Neuronal stem cell (in vitro differentiated cells): Measurements from ENCODE around the gene SMCO3.

Experiments
- DNase-seq: peaks from one replicate; pipeline ENCODE4 v3.0.0-alpha.2; 2013; ENCODE audit warnings: low spot score
- H2AFZ ChIP-seq: one replicate; pipeline ENCODE4 v1.6.1; 2013; ENCODE audit warnings: mild to moderate bottlenecking, low read length, inconsistent platforms
- H2AK5ac ChIP-seq: 2 replicates; pipeline ENCODE4 v1.6.1; 2013; ENCODE audit warnings: low read depth, mild to moderate bottlenecking, inconsistent platforms, low read length, moderate library complexity, mixed read lengths
- H2BK120ac ChIP-seq: 2 replicates; pipeline ENCODE4 v1.6.1; 2013; ENCODE audit warnings: low read depth, mild to moderate bottlenecking, inconsistent platforms, low read length, moderate library complexity, mixed read lengths
- H2BK12ac ChIP-seq: one replicate; pipeline ENCODE4 v1.6.1; 2013; ENCODE audit warnings: low read length, inconsistent platforms
- H2BK15ac ChIP-seq: 2 replicates; pipeline ENCODE4 v1.6.1; 2013; ENCODE audit warnings: mild to moderate bottlenecking, low read length, inconsistent platforms, mixed read lengths
- H2BK5ac ChIP-seq: one replicate; pipeline ENCODE4 v1.6.1; 2013; ENCODE audit warnings: inconsistent platforms, mild to moderate bottlenecking, low read length, moderate library complexity
- H3K14ac ChIP-seq: one replicate; pipeline ENCODE4 v1.6.1; 2013; ENCODE audit warnings: low read length, inconsistent platforms
- H3K18ac ChIP-seq: 2 replicates; pipeline ENCODE4 v1.6.1; 2013; ENCODE audit warnings: low read length, inconsistent platforms
- H3K23ac ChIP-seq: 2 replicates; pipeline ENCODE4 v1.6.1; 2013; ENCODE audit warnings: low read depth, mild to moderate bottlenecking, mixed read lengths, low read length, inconsistent platforms; ENCODE audit not compliant: poor library complexity
- H3K27ac ChIP-seq: replicated peaks from 3 replicates; pipeline ENCODE4 v1.5.1; 2013; ENCODE audit warnings: low read length, inconsistent platforms
- H3K27me3 ChIP-seq, 3 experiments: 2 replicates each; pipeline ENCODE4 v1.6.1; 2013; ENCODE audit warnings: low read length in 3 of 3, mild to moderate bottlenecking in 2 of 3, inconsistent platforms in 1 of 3, low read depth in 1 of 3, mixed read lengths in 1 of 3, moderate library complexity in 1 of 3; ENCODE audit not compliant: control insufficient read depth in 3 of 3, insufficient read depth in 3 of 3
- H3K36me3 ChIP-seq, 2 donors: replicated peaks in 1 of 2; 2 replicates each; pipeline ENCODE4 v1.6.1; 2013; ENCODE audit warnings: low read length in 2 of 2; ENCODE audit not compliant: control insufficient read depth in 2 of 2, insufficient read depth in 2 of 2
- H3K4ac ChIP-seq: 2 replicates; pipeline ENCODE4 v1.6.1; 2013; ENCODE audit warnings: inconsistent platforms, mild to moderate bottlenecking, low read length, moderate library complexity
- H3K4me1 ChIP-seq, 2 donors: 1 replicate in 1 of 2; 2 replicates in 1 of 2; pipeline ENCODE4 v1.6.1; 2013; ENCODE audit warnings: low read length in 2 of 2, low read depth in 1 of 2; ENCODE audit not compliant: control insufficient read depth in 2 of 2, insufficient read depth in 1 of 2
- H3K4me2 ChIP-seq: one replicate; pipeline ENCODE4 v1.6.1; 2013; ENCODE audit warnings: mild to moderate bottlenecking, low read length, inconsistent platforms; ENCODE audit not compliant: insufficient read depth, poor library complexity, severe bottlenecking
- H3K4me3 ChIP-seq, 2 donors: 2 replicates each; pipeline ENCODE4 v1.5.1; 2013; ENCODE audit warnings: low read length in 2 of 2, mild to moderate bottlenecking in 2 of 2, inconsistent platforms in 1 of 2, moderate library complexity in 1 of 2
- H3K79me1 ChIP-seq: one replicate; pipeline ENCODE4 v1.6.1; 2013; ENCODE audit warnings: low read depth, mild to moderate bottlenecking, inconsistent platforms, low read length, moderate library complexity
- H3K9ac ChIP-seq: one replicate; pipeline ENCODE4 v1.6.1; 2013; ENCODE audit warnings: mild to moderate bottlenecking, low read depth, low read length, inconsistent platforms; ENCODE audit not compliant: poor library complexity
- H3K9me3 ChIP-seq, 2 donors: replicated peaks in 1 of 2; 2 replicates each; pipeline versions ENCODE3 to v1.6.1; 2013; ENCODE audit warnings: low read length in 2 of 2, mild to moderate bottlenecking in 2 of 2, inconsistent platforms in 1 of 2, low read depth in 1 of 2, mixed read lengths in 1 of 2, moderate library complexity in 1 of 2; ENCODE audit not compliant: control insufficient read depth in 2 of 2, insufficient read depth in 1 of 2
- H4K8ac ChIP-seq: one replicate; pipeline ENCODE4 v1.6.1; 2013; ENCODE audit warnings: low read depth, mild to moderate bottlenecking, inconsistent platforms, low read length, moderate library complexity
- H4K91ac ChIP-seq: one replicate; pipeline ENCODE4 v1.6.1; 2013; ENCODE audit warnings: low read length, low read depth, mild to moderate bottlenecking, inconsistent platforms; ENCODE audit not compliant: poor library complexity
- WGBS, 2 donors: extraction: QIAGEN DNeasy Blood & Tissue Kit; methylation state at CpG; one replicate each; pipeline ENCODE4 v1.1.7; 2013; ENCODE audit warnings: missing lambda C conversion rate in 2 of 2, mixed read lengths in 1 of 2; ENCODE audit not compliant: insufficient read length in 2 of 2, insufficient replicate concordance in 1 of 2; ENCODE audit errors: extremely low coverage in 2 of 2; 5-methylcytosine and 5-hydroxymethylcytosine counted together

The SMCO3 gene

DNA sequence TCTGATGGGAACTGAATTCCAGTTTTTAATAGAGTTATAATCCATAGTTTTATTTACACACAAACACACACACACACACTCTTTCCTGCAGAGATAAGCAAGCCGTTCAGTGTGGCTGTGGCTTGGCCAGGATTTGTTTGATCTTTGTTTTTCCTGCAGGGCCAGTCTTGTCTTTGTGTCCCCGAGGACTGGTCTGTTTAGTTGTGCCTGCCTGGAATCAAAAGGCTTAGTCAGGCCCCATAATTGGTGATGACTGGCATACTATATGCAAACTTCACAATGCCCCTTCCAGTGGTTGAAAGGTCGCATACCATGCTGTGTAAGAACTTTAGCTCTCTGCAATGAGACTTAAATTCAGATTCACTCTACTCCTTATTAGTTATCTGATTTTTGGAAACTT lies 36.7 kb downstream of the SMCO3 start:
- peaks cover 0 to 2% of the 10 kb centered on the region in 2 donors for H3K9me3 ChIP-seq
- H3K23ac ChIP-seq = no peak overlapping the region
- H3K4me2 ChIP-seq = no peak overlapping the region
- no peak overlapping the region for H3K14ac ChIP-seq
- H3K4ac ChIP-seq = no peak overlapping the region
- no peak overlapping the region for H2BK5ac ChIP-seq
- no peak overlapping the region for H2BK120ac ChIP-seq
- H3K27me3 ChIP-seq = peaks cover 0 to 5% (median 0%) of the 10 kb centered on the region in 3 experiments
- H3K36me3 ChIP-seq = no peaks in the 10 kb centered on the region
- no peaks in the 10 kb centered on the region for H3K79me1 ChIP-seq
- no peak overlapping the region for H3K18ac ChIP-seq
- H4K91ac ChIP-seq = no peak overlapping the region
- H3K27ac ChIP-seq = no peak overlapping the region
- H3K4me3 ChIP-seq = no peak overlapping the region
- H3K4me1 ChIP-seq = peaks cover 0 to 5% of the 10 kb centered on the region in 2 donors
- no peak overlapping the region for H2BK15ac ChIP-seq
- H2AK5ac ChIP-seq = no peak overlapping the region
- no peak overlapping the region for H3K9ac ChIP-seq
- peak overlapping the region; percentile 46 for H2AFZ ChIP-seq
- no peak overlapping the region for H2BK12ac ChIP-seq
- no peak overlapping the region for H4K8ac ChIP-seq
- no peak for DNase-seq
- no CpG with 5 or more reads among the region's 3 CpGs for WGBS, 2 donors

- no peak overlapping the region for H2BK120ac ChIP-seq
- H3K14ac ChIP-seq = no peak overlapping the region
- H4K91ac ChIP-seq = no peak overlapping the region
- H2AK5ac ChIP-seq = no peak overlapping the region
- no peak overlapping the region for H4K8ac ChIP-seq
- H3K4ac ChIP-seq = no peak overlapping the region
- no peak overlapping the region for H2BK12ac ChIP-seq
- H3K27ac ChIP-seq = no peak overlapping the region
- H3K4me1 ChIP-seq = peaks cover 0 to 5% of the 10 kb centered on the region in 2 donors
- H3K9ac ChIP-seq = no peak overlapping the region
- peaks cover 0 to 2% of the 10 kb centered on the region in 2 donors for H3K9me3 ChIP-seq
- peaks cover 0 to 5% (median 0%) of the 10 kb centered on the region in 3 experiments for H3K27me3 ChIP-seq
- no peak overlapping the region for H3K4me2 ChIP-seq
- peak overlapping the region; percentile 46 for H2AFZ ChIP-seq
- no peak for DNase-seq
- no peak overlapping the region for H2BK5ac ChIP-seq
- no peak overlapping the region for H2BK15ac ChIP-seq
- WGBS, 2 donors = no CpG with 5 or more reads among the region's 5 CpGs
- no peak overlapping the region for H3K18ac ChIP-seq
- H3K4me3 ChIP-seq = no peak overlapping the region
- no peaks in the 10 kb centered on the region for H3K36me3 ChIP-seq
- H3K23ac ChIP-seq = no peak overlapping the region
- no peaks in the 10 kb centered on the region for H3K79me1 ChIP-seq
Measured at GRCh38 chr12:14776236-14776961, 37.6 kb downstream of the SMCO3 start.

- Histone ChIP-seq H3K23ac (no peak overlapping the region), H2BK15ac (no peak overlapping the region), H2BK5ac (no peak overlapping the region), H3K4me3 (no peak overlapping the region), H3K9ac (no peak overlapping the region), H2BK120ac (no peak overlapping the region), H4K8ac (no peak overlapping the region), H4K91ac (no peak overlapping the region), H3K36me3 (no peaks in the 10 kb centered on the region), H2BK12ac (no peak overlapping the region), H3K27ac (no peak overlapping the region), H3K14ac (no peak overlapping the region), H3K9me3 (peaks cover 0 to 7% of the 10 kb centered on the region in 2 donors), H3K4me2 (no peak overlapping the region), H2AFZ (no peak overlapping the region), H3K4me1 (peaks cover 0 to 5% of the 10 kb centered on the region in 2 donors), H3K18ac (no peak overlapping the region), H3K27me3 (peaks cover 0 to 9% (median 0%) of the 10 kb centered on the region in 3 experiments), H3K4ac (no peak overlapping the region), H2AK5ac (no peak overlapping the region), H3K79me1 (peaks cover 2% of the 10 kb centered on the region)
- no CpG with 5 or more reads among the region's 1 CpG for WGBS, 2 donors
- no peak for DNase-seq
Measured at GRCh38 chr12:14775636-14775980, 38.4 kb downstream of the SMCO3 start.

- Histone ChIP-seq H4K91ac (no peak overlapping the region), H4K8ac (no peak overlapping the region), H3K9ac (peak overlapping the region; percentile 91), H3K27ac (no peak overlapping the region), H3K9me3 (peaks cover 0 to 8% of the 10 kb centered on the region in 2 donors), H3K36me3 (no peaks in the 10 kb centered on the region), H3K27me3 (peaks cover 0 to 9% (median 0%) of the 10 kb centered on the region in 3 experiments), H2AK5ac (no peak overlapping the region), H3K23ac (peak overlapping the region; percentile 90), H3K14ac (peak overlapping the region; percentile 43), H3K18ac (peak overlapping the region; percentile 99), H2BK5ac (no peak overlapping the region), H3K4me1 (peaks cover 0 to 5% of the 10 kb centered on the region in 2 donors), H3K4me2 (peak overlapping the region; percentile 74), H3K4me3 (peak overlapping the region; percentile 66 to 93), H2BK15ac (peak overlapping the region; percentile 62), H3K79me1 (peaks cover 2% of the 10 kb centered on the region), H3K4ac (no peak overlapping the region), H2BK120ac (no peak overlapping the region), H2AFZ (peak overlapping the region; percentile 89), H2BK12ac (no peak overlapping the region)
- WGBS, 2 donors = no CpG with 5 or more reads among the region's 34 CpGs
- DNase-seq = no peak
Measured at GRCh38 chr12:14774906-14775635, 38.9 kb downstream of the SMCO3 start.
